HEK293 (cell line): ENCODE measurements around the gene SRP14.

Experiments used
- CTCF ChIA-PET: fragments of 350-600 bp; formaldehyde crosslinking; extraction: SDS; loops from one replicate; lab custom pipeline; 2021; ENCODE audit warnings: antibody characterized with exemption; lab: Yijun Ruan, JAX
- POLR2A ChIA-PET: fragments of 300-600 bp; formaldehyde crosslinking; extraction: SDS; loops from one replicate; lab custom pipeline; 2020; ENCODE audit warnings: antibody characterized with exemption, inconsistent platforms; lab: Yijun Ruan, JAX
- H3K27ac ChIP-seq: fragments of 200-500 bp; sonication (Bioruptor generic); 2 replicates; pipeline ENCODE4 v1.5.1; 2014; ENCODE audit warnings: low read depth, low read length, control low read depth, inconsistent platforms; ENCODE audit errors: extremely low read depth
- H3K36me3 ChIP-seq, 2 experiments: fragments of 200-500 bp in 1 of 2; sonication (Bioruptor generic) in 1 of 2; 1 replicate in 1 of 2; 2 replicates in 1 of 2; pipeline ENCODE4 v1.5.1; 2014 to 2017; ENCODE audit warnings: inconsistent platforms in 2 of 2, low read length in 2 of 2; ENCODE audit not compliant: control insufficient read depth in 2 of 2, insufficient read depth in 1 of 2
- H3K4me1 ChIP-seq: fragments of 200-500 bp; sonication (Bioruptor generic); 2 replicates; pipeline ENCODE4 v1.5.1; 2014; ENCODE audit warnings: mild to moderate bottlenecking, low read length, inconsistent platforms; ENCODE audit not compliant: control insufficient read depth, insufficient read depth
- H3K4me3 ChIP-seq: 2 replicates; pipeline ENCODE4 v1.5.1; 2011; ENCODE audit warnings: low read depth, mild to moderate bottlenecking, control low read depth, low read length, moderate library complexity
- H3K9me3 ChIP-seq: fragments of 200-500 bp; sonication (Bioruptor generic); 2 replicates; pipeline ENCODE4 v1.5.1; 2014; ENCODE audit warnings: low read depth, low read length, inconsistent platforms; ENCODE audit not compliant: control insufficient read depth, insufficient read depth
- CTCF ChIP-seq: fragments of 450-650 bp; formaldehyde crosslinking; IDR thresholded peaks from 2 replicates; pipeline ENCODE4 v1.5.1; 2016; ENCODE audit warnings: missing biosample characterization, missing genetic modification characterization
- GFI1B ChIP-seq: fragments of 450-650 bp; formaldehyde crosslinking; IDR thresholded peaks from 2 replicates; pipeline ENCODE4 v1.5.1; 2016; ENCODE audit warnings: missing biosample characterization, missing genetic modification characterization
- HIC1 ChIP-seq: fragments of 450-650 bp; formaldehyde crosslinking; IDR thresholded peaks from 2 replicates; pipeline ENCODE4 v1.5.1; 2016; ENCODE audit warnings: missing biosample characterization, missing genetic modification characterization
- HOXD13 ChIP-seq: sonication (generic); formaldehyde crosslinking; IDR thresholded peaks from 2 replicates; pipeline ENCODE4 v1.8.0; 2022; ENCODE audit warnings: missing genetic modification reagents, borderline replicate concordance
- KLF17 ChIP-seq: fragments of 450-650 bp; formaldehyde crosslinking; IDR thresholded peaks from 2 replicates; pipeline ENCODE4 v1.5.1; 2016; ENCODE audit warnings: missing biosample characterization, missing genetic modification characterization
- PRDM1 ChIP-seq: fragments of 450-650 bp; formaldehyde crosslinking; IDR thresholded peaks from 2 replicates; pipeline ENCODE4; 2016; ENCODE audit warnings: missing biosample characterization, missing genetic modification characterization
- SP7 ChIP-seq: fragments of 450-650 bp; formaldehyde crosslinking; IDR thresholded peaks from 2 replicates; pipeline ENCODE4 v1.5.1; 2016; ENCODE audit warnings: missing biosample characterization, missing genetic modification characterization
- WT1 ChIP-seq: fragments of 450-650 bp; formaldehyde crosslinking; IDR thresholded peaks from 2 replicates; pipeline ENCODE4 v1.5.1; 2016; ENCODE audit warnings: missing biosample characterization, missing genetic modification characterization
- ZNF10 ChIP-seq: fragments of 450-650 bp; formaldehyde crosslinking; IDR thresholded peaks from 2 replicates; pipeline ENCODE4 v1.5.1; 2017; ENCODE audit warnings: missing biosample characterization, missing genetic modification characterization
- ZNF148 ChIP-seq: fragments of 450-650 bp; formaldehyde crosslinking; IDR thresholded peaks from 2 replicates; pipeline ENCODE4 v1.5.0; 2017; ENCODE audit warnings: missing biosample characterization, missing genetic modification characterization, borderline replicate concordance
- ZNF202 ChIP-seq: fragments of 450-650 bp; formaldehyde crosslinking; IDR thresholded peaks from 2 replicates; pipeline ENCODE4 v1.5.1; 2016; ENCODE audit warnings: missing biosample characterization, missing genetic modification characterization, borderline replicate concordance
- ZNF292 ChIP-seq: fragments of 450-650 bp; formaldehyde crosslinking; IDR thresholded peaks from 2 replicates; pipeline ENCODE4 v1.5.1; 2016; ENCODE audit warnings: low read depth, missing biosample characterization, missing genetic modification characterization, borderline replicate concordance
- ZNF311 ChIP-seq: fragments of 450-650 bp; formaldehyde crosslinking; IDR thresholded peaks from 2 replicates; pipeline ENCODE4 v1.5.1; 2017; ENCODE audit warnings: missing biosample characterization, missing genetic modification characterization, borderline replicate concordance
- ZNF398 ChIP-seq: fragments of 450-650 bp; formaldehyde crosslinking; IDR thresholded peaks from 2 replicates; pipeline ENCODE4 v1.5.1; 2017; ENCODE audit warnings: missing biosample characterization, missing genetic modification characterization
- ZNF423 ChIP-seq: fragments of 450-650 bp; formaldehyde crosslinking; IDR thresholded peaks from 2 replicates; pipeline ENCODE4 v1.5.1; 2016; ENCODE audit warnings: missing biosample characterization, missing genetic modification characterization
- ZNF449 ChIP-seq: fragments of 450-650 bp; formaldehyde crosslinking; IDR thresholded peaks from 2 replicates; pipeline ENCODE4 v1.5.1; 2017; ENCODE audit warnings: missing biosample characterization, mild to moderate bottlenecking, missing genetic modification characterization, moderate library complexity
- ZNF585B ChIP-seq: fragments of 450-650 bp; formaldehyde crosslinking; IDR thresholded peaks from 2 replicates; pipeline ENCODE4 v1.5.1; 2016; ENCODE audit warnings: missing biosample characterization, missing genetic modification characterization
- ZNF776 ChIP-seq: fragments of 450-650 bp; formaldehyde crosslinking; IDR thresholded peaks from 2 replicates; pipeline ENCODE4 v1.5.0; 2017; ENCODE audit warnings: missing biosample characterization, missing genetic modification characterization, borderline replicate concordance
- ZSCAN5A ChIP-seq: fragments of 450-650 bp; formaldehyde crosslinking; IDR thresholded peaks from 2 replicates; pipeline ENCODE4 v1.5.1; 2016; ENCODE audit warnings: missing biosample characterization, missing genetic modification characterization

SRP14 gene

GRCh38 chr15:40048211-40048792 lies 9.3 kb upstream of the SRP14 start:
- no peaks in the 10 kb centered on the region for H3K9me3 ChIP-seq
- H3K36me3 ChIP-seq = peaks cover 0 to 6% of the 10 kb centered on the region in 2 experiments; a peak in 1 of 3 replicates
- no peak overlapping the region for H3K4me3 ChIP-seq
- TF ChIP-seq HIC1 = no peak
- TF ChIP-seq WT1 (tag by site-specific recombination) = no peak
- no peak for TF ChIP-seq PRDM1
- TF ChIP-seq HOXD13 (CRISPR knock-in tag) = no peak
- TF ChIP-seq ZNF10 (tag by site-specific recombination) = no peak
- TF ChIP-seq SP7 (tag by site-specific recombination) = no peak
- no peak for TF ChIP-seq ZNF148
- no peak for TF ChIP-seq ZNF585B (tag by site-specific recombination)
- TF ChIP-seq ZNF776 (tag by site-specific recombination) = no peak
- TF ChIP-seq ZNF202 (tag by site-specific recombination) = no peak
- no peak for TF ChIP-seq ZNF311 (tag by site-specific recombination)
- peaks cover 17% of the 10 kb centered on the region for H3K4me1 ChIP-seq
- CTCF ChIA-PET = interaction anchor here (0.7 to 3.5 kb wide), 8 partner anchors 11 to 233 kb away, joined by 3 to 57 read pairs (median 4); no protein-coding TSS in a partner anchor
- no peak overlapping the region; the same call in 1 of the 2 replicates for H3K27ac ChIP-seq
- POLR2A ChIA-PET = interaction anchor here (0.5 to 3.5 kb wide), 5 partner anchors 45 to 121 kb away, joined by 3 to 26 read pairs (median 4); partner anchors contain the start of gene BUB1B

GRCh38 chr15:40047415-40048210 lies 8.6 kb upstream of the SRP14 start:
- peaks cover 17% of the 10 kb centered on the region for H3K4me1 ChIP-seq
- H3K27ac ChIP-seq = peak overlapping the region; percentile 52; the same call in 1 of the 2 replicates
- H3K4me3 ChIP-seq = no peak overlapping the region
- ChIA-PET POLR2A (interaction anchor here (1.1 to 3.5 kb wide), 7 partner anchors 9 to 61 kb away, joined by 3 to 26 read pairs (median 9); partner anchors contain the start of genes BMF and SRP14), CTCF (interaction anchor here (0.6 to 3.5 kb wide), 17 partner anchors 12 to 267 kb away, joined by 3 to 57 read pairs (median 3); no protein-coding TSS in a partner anchor)
- peaks cover 0 to 6% of the 10 kb centered on the region in 2 experiments; a peak in 1 of 3 replicates for H3K36me3 ChIP-seq
- H3K9me3 ChIP-seq = no peaks in the 10 kb centered on the region
- no peak for TF ChIP-seq ZNF449 (tag by site-specific recombination)
- TF ChIP-seq GFI1B (tag by site-specific recombination) = no peak
- TF ChIP-seq ZSCAN5A (tag by site-specific recombination) = no peak
- peak; percentile 58; the same call in 1 of the 2 replicates for TF ChIP-seq ZNF423 (tag by site-specific recombination)
- TF ChIP-seq KLF17 = peak; percentile 5
- TF ChIP-seq CTCF (tag by site-specific recombination) = no peak
- peak; percentile 59 for TF ChIP-seq ZNF398
- no peak for TF ChIP-seq ZNF292 (tag by site-specific recombination)
